AG04450 (cell line): ENCODE data around the gene NDUFS6. TPM values are rescaled to one million over a fixed set of nuclear protein-coding genes. Genes with fewer than 3 reads are reported as not detected.

Experiments
- CTCF ChIA-PET: fragments of 300-600, 350-600 bp; formaldehyde crosslinking; extraction: SDS; loops from one replicate; lab custom pipeline; 2022; ENCODE audit warnings: antibody characterized with exemption, inconsistent platforms; lab: Charles Lee
- POLR2A ChIA-PET: fragments of 350-600 bp; formaldehyde crosslinking; extraction: SDS; loops from one replicate; lab custom pipeline; 2021; ENCODE audit warnings: antibody characterized with exemption, inconsistent platforms; lab: Yijun Ruan, JAX
- DNase-seq: peaks from one replicate; pipeline ENCODE4 v3.0.0-alpha.2; 2011; ENCODE audit warnings: low read depth, low spot score
- H3K27ac ChIP-seq: one replicate; pipeline ENCODE4 v1.5.1; 2012; ENCODE audit warnings: low read depth, low read length, control low read depth
- H3K27me3 ChIP-seq: one replicate; pipeline ENCODE4 v1.6.0; 2012; ENCODE audit warnings: low read length; ENCODE audit not compliant: control insufficient read depth, insufficient read depth
- H3K4me3 ChIP-seq: 2 replicates; pipeline ENCODE4 v1.5.1; 2011; ENCODE audit warnings: mild to moderate bottlenecking, low read depth, low read length, control low read depth
- H3K9me3 ChIP-seq: 2 replicates; pipeline ENCODE4 v1.5.1; 2012; ENCODE audit warnings: low read length; ENCODE audit not compliant: control insufficient read depth, insufficient read depth
- CTCF ChIP-seq: IDR thresholded peaks from 2 replicates; pipeline ENCODE4 v1.5.1; 2011; ENCODE audit warnings: low read depth, low read length, control low read depth, inconsistent platforms
- polyA plus RNA-seq: library from polyadenylated mRNA; depleted of rRNA; stranded (reverse); fragments of >200 nt; gene quantifications from 2 replicates; pipeline ENCODE4 v1.2.3, GENCODE V29; 2011

Gene NDUFS6
- polyA plus RNA-seq, 1 experiment = 51.8 TPM

- peaks cover 49% of the 10 kb centered on the region for H3K27me3 ChIP-seq
- CTCF ChIA-PET = no interaction called here
- POLR2A ChIA-PET = no interaction called here
- no peak overlapping the region for H3K4me3 ChIP-seq
- H3K9me3 ChIP-seq = no peaks in the 10 kb centered on the region; the same call in 1 of the 2 replicates
- no peak for DNase-seq
- no peak overlapping the region for H3K27ac ChIP-seq
- no peak for TF ChIP-seq CTCF
These were observed 49.3 kb downstream of the NDUFS6 start for GRCh38 chr5:1850324-1851154.

GRCh38 chr5:1851290-1851934, 50.2 kb downstream of the NDUFS6 start:
- Histone ChIP-seq H3K27ac (no peak overlapping the region), H3K27me3 (peaks cover 55% of the 10 kb centered on the region), H3K9me3 (no peaks in the 10 kb centered on the region; the same call in 1 of the 2 replicates), H3K4me3 (no peak overlapping the region)
- CTCF ChIA-PET = no interaction called here
- TF ChIP-seq CTCF = no peak
- no peak for DNase-seq
- POLR2A ChIA-PET = no interaction called here

- peaks cover 63% of the 10 kb centered on the region for H3K27me3 ChIP-seq
These were observed 51.2 kb downstream of the NDUFS6 start for GRCh38 chr5:1852324-1852947.

GRCh38 chr5:1853531-1853930, 52.3 kb downstream of the NDUFS6 start:
- Histone ChIP-seq H3K4me3 (no peak overlapping the region), H3K9me3 (peaks cover 11% of the 10 kb centered on the region; the same call in 1 of the 2 replicates), H3K27me3 (peaks cover 64% of the 10 kb centered on the region), H3K27ac (no peak overlapping the region)
- ChIA-PET CTCF (no interaction called here), POLR2A (no interaction called here)
- TF ChIP-seq CTCF = no peak
- DNase-seq = no peak

More at GRCh38 chr5:1852324-1852947, 51.2 kb downstream of the NDUFS6 start:
- Histone ChIP-seq H3K9me3 (peaks cover 4% of the 10 kb centered on the region; the same call in 1 of the 2 replicates), H3K4me3 (no peak overlapping the region), H3K27ac (no peak overlapping the region)
- no peak for TF ChIP-seq CTCF
- POLR2A ChIA-PET = no interaction called here
- CTCF ChIA-PET = no interaction called here
- no peak for DNase-seq

GRCh38 chr5:1855075-1855474, 53.9 kb downstream of the NDUFS6 start:
- Histone ChIP-seq H3K27ac (no peak overlapping the region), H3K27me3 (peaks cover 55% of the 10 kb centered on the region), H3K4me3 (no peak overlapping the region), H3K9me3 (peaks cover 12% of the 10 kb centered on the region; the same call in 1 of the 2 replicates)
- ChIA-PET POLR2A (no interaction called here), CTCF (no interaction called here)
- TF ChIP-seq CTCF = no peak
- DNase-seq = no peak
